GM12878 (cell line): ENCODE data around the gene E2F2. TPM values are rescaled to one million over a fixed set of nuclear protein-coding genes. Genes with fewer than 3 reads are reported as not detected.

Experiments used
- ATAC-seq: fragments of 200-7000 bp; cut with Tn5 transposase; 3 replicates; pipeline ENCODE4 v1.9.1; 2020; ENCODE audit warnings: mild to moderate bottlenecking, moderate library complexity
- BruUV-seq: library from RNA; stranded (reverse); fragments of 400-500 nt; replicated peaks from 2 replicates; lab custom pipeline; 2021; lab: Mats Ljungman, UMichigan
- CTCF ChIA-PET: fragments of 300-600 bp; sonication (Branson Sonifier 250); formaldehyde crosslinking; extraction: SDS; loops from one replicate; lab custom pipeline; 2021; ENCODE audit warnings: inconsistent platforms; lab: Yijun Ruan, JAX
- POLR2A ChIA-PET: fragments of 350-600 bp; formaldehyde crosslinking; extraction: SDS; loops from one replicate; lab custom pipeline; 2021; ENCODE audit warnings: inconsistent platforms; lab: Charles Lee
- RAD21 ChIA-PET: fragments of 300-600 bp; sonication (Branson Sonifier 250); formaldehyde crosslinking; loops from one replicate; lab custom pipeline; 2023; ENCODE audit warnings: antibody characterized with exemption; ENCODE audit not compliant: unreplicated experiment; lab: Charles Lee
- SMC1A ChIA-PET: fragments of 300-600 bp; sonication (Branson Sonifier 250); formaldehyde crosslinking; loops from one replicate; lab custom pipeline; 2023; ENCODE audit not compliant: unreplicated experiment, uncharacterized antibody; lab: Charles Lee
- DNase-seq: peaks from one replicate; pipeline ENCODE4 v3.0.0-alpha.2; 2011; ENCODE audit warnings: low read depth, low spot score
- FAIRE-seq: peaks from 3 replicates; lab custom pipeline; 2011; peaks lifted over from hg19 to GRCh38; lab: Jason Lieb, UNC
- H2AFZ ChIP-seq: 2 replicates; pipeline ENCODE4 v1.6.0; 2011; ENCODE audit warnings: low read depth, low read length, control low read depth; ENCODE audit not compliant: control insufficient read depth
- H3K27ac ChIP-seq: 2 replicates; pipeline ENCODE4 v1.5.1; 2011; ENCODE audit warnings: control low read depth; ENCODE audit not compliant: control insufficient read depth, insufficient read depth
- H3K27me3 ChIP-seq, 2 experiments: replicated peaks in 1 of 2; 2 replicates each; pipeline versions ENCODE4 v1.6.0 to v1.6.1; 2011; ENCODE audit warnings: low read length in 1 of 2; ENCODE audit not compliant: control insufficient read depth in 2 of 2, insufficient read depth in 2 of 2
- H3K36me3 ChIP-seq, 2 experiments: 2 replicates each; pipeline ENCODE4 v1.5.1; 2011; ENCODE audit warnings: low read length in 1 of 2; ENCODE audit not compliant: control insufficient read depth in 2 of 2, insufficient read depth in 2 of 2
- H3K4me1 ChIP-seq: 2 replicates; pipeline ENCODE4 v1.6.1; 2011; ENCODE audit warnings: mild to moderate bottlenecking, low read length, moderate library complexity, mixed read lengths; ENCODE audit not compliant: control insufficient read depth, insufficient read depth
- H3K4me2 ChIP-seq: 2 replicates; pipeline ENCODE4 v1.6.0; 2011; ENCODE audit warnings: control low read depth; ENCODE audit not compliant: control insufficient read depth, insufficient read depth
- H3K4me3 ChIP-seq: fragments of 200-600 bp; sonication (generic); 2 replicates; pipeline ENCODE4 v1.5.1; 2016
- H3K79me2 ChIP-seq: 2 replicates; pipeline ENCODE4 v1.6.0; 2011; ENCODE audit warnings: low read length; ENCODE audit not compliant: control insufficient read depth, insufficient read depth
- H3K9ac ChIP-seq: 2 replicates; pipeline ENCODE4 v1.8.0; 2011; ENCODE audit warnings: low read length, control low read depth, mixed read lengths; ENCODE audit not compliant: control insufficient read depth, insufficient read depth
- H3K9me3 ChIP-seq: replicated peaks from 3 replicates; pipeline ENCODE4 v1.5.1; 2011; ENCODE audit warnings: mild to moderate bottlenecking, low read length; ENCODE audit not compliant: control insufficient read depth, insufficient read depth
- H4K20me1 ChIP-seq: 2 replicates; pipeline ENCODE4 v1.6.0; 2011; ENCODE audit not compliant: control insufficient read depth, insufficient read depth
- JUND ChIP-seq: IDR thresholded peaks from 2 replicates; pipeline ENCODE4 v1.6.1; 2012; ENCODE audit warnings: low read depth, mild to moderate bottlenecking, low read length, improper control_type of control experiment, moderate library complexity
- NFYB ChIP-seq: IDR thresholded peaks from 2 replicates; pipeline ENCODE4 v1.6.1; 2011; ENCODE audit warnings: low read depth, mild to moderate bottlenecking, low read length, improper control_type of control experiment, moderate library complexity; ENCODE audit not compliant: insufficient read depth
- SPI1 ChIP-seq: IDR thresholded peaks from 2 replicates; pipeline ENCODE4 v1.6.1; 2011; ENCODE audit warnings: low read depth, mild to moderate bottlenecking, low read length, moderate library complexity, borderline replicate concordance; ENCODE audit not compliant: insufficient read depth
- SREBF1 ChIP-seq: IDR thresholded peaks from 2 replicates; pipeline ENCODE4 v1.6.1; 2012; ENCODE audit warnings: mild to moderate bottlenecking, low read length
- ZNF24 ChIP-seq: fragments of 450-650 bp; IDR thresholded peaks from 2 replicates; pipeline ENCODE4 v1.6.1; 2017; ENCODE audit warnings: antibody characterized with exemption, mild to moderate bottlenecking
- WGBS: methylation state at CpG from one replicate; pipeline ENCODE4 v1.1.6; 2016; ENCODE audit warnings: low lambda C conversion rate; ENCODE audit not compliant: insufficient replicate concordance, insufficient coverage; ENCODE audit errors: missing lambda C conversion rate; 5-methylcytosine and 5-hydroxymethylcytosine counted together
- in situ Hi-C: fragments of 300-500 bp; cut with MboI; formaldehyde crosslinking; loops from 9 replicates; pipeline ENCODE4 v1.14.3; 2018; ENCODE audit warnings: mixed read lengths
- intact Hi-C: fragments of 100-400 bp; cut with micrococcal nuclease; formaldehyde crosslinking; loops from one replicate; pipeline ENCODE4 v1.14.2; 2022; ENCODE audit not compliant: unreplicated experiment
- polyA plus RNA-seq, 11 experiments: library from polyadenylated mRNA; depleted of rRNA in 4 of 11; unstranded in 6 of 11; stranded (reverse) in 5 of 11; fragments of >200 nt; fragmentation: Nextera tagmentation in 4 of 11; fragmentation: Illumina TruSeq in 1 of 11; extraction: Ambion mirVana in 4 of 11; extraction: Trizol in 1 of 11; gene quantifications; 1 replicate in 1 of 11; 2 replicates in 10 of 11; pipeline versions ENCODE4 v1.2.1 to v1.2.3, GENCODE V29; 2011 to 2016; ENCODE audit warnings: inconsistent platforms in 2 of 11, missing spikeins in 2 of 11, low read depth in 1 of 11
- total RNA-seq, 4 experiments: library from RNA; depleted of rRNA in 3 of 4; stranded (reverse); fragments of >200 nt in 3 of 4; fragmentation: Illumina TruSeq in 1 of 4; extraction: Trizol in 1 of 4; gene quantifications; 2 replicates each; pipeline versions ENCODE4 v1.2.1 to v1.2.3, GENCODE V29; 2013 to 2021

Gene E2F2
- total and polyA plus RNA-seq, 10 of the 15 experiments (the other 5 are each of a cell fraction or from before 2014, with no cell fraction given) = 3.8 to 27.2 (median 14.6) TPM

GRCh38 chr1:23561813-23562100, 30.7 kb upstream of the E2F2 start:
- no peak for TF ChIP-seq JUND
- no peak for TF ChIP-seq SREBF1
- Histone ChIP-seq H3K9me3 (no peaks in the 10 kb centered on the region), H2AFZ (no peak overlapping the region), H3K4me1 (peaks cover 32% of the 10 kb centered on the region), H3K27ac (peak overlapping the region; percentile 32; the same call in 1 of the 2 replicates), H3K9ac (no peak overlapping the region), H3K36me3 (no peaks in the 10 kb centered on the region), H3K27me3 (no peaks in the 10 kb centered on the region), H4K20me1 (no peaks in the 10 kb centered on the region), H3K4me2 (no peak overlapping the region; the same call in 1 of the 2 replicates), H3K79me2 (peaks cover 19% of the 10 kb centered on the region), H3K4me3 (no peak overlapping the region)
- intact Hi-C loops (no loop called here), in situ Hi-C loops (no loop called here)
- 54% methylated on average over 2 of the region's 2 CpGs for WGBS
- no peak for FAIRE-seq
- SMC1A ChIA-PET = interaction anchor here (1.0 to 10.6 kb wide), 3 partner anchors 11 to 37 kb away, joined by 4 to 216 read pairs (median 34); no protein-coding TSS in a partner anchor
- no peak for DNase-seq
- CTCF ChIA-PET = interaction anchor here (0.8 to 24.4 kb wide), 2 partner anchors 17 to 71 kb away, joined by 4 to 959 read pairs; no protein-coding TSS in a partner anchor
- POLR2A ChIA-PET = interaction anchor here (0.6 to 6.5 kb wide), 5 partner anchors 12 to 73 kb away, joined by 3 to 188 read pairs (median 3); no protein-coding TSS in a partner anchor
- ATAC-seq = no peak
- BruUV-seq = no TSS peak
- RAD21 ChIA-PET = interaction anchor here (0.8 to 1.5 kb wide), 2 partner anchors 13 to 15 kb away, joined by 3 to 5 read pairs; no protein-coding TSS in a partner anchor

- POLR2A ChIA-PET = interaction anchor here (0.6 to 6.5 kb wide), 4 partner anchors 12 to 73 kb away, joined by 3 to 188 read pairs (median 4); no protein-coding TSS in a partner anchor
- Histone ChIP-seq H3K79me2 (peaks cover 19% of the 10 kb centered on the region), H3K27ac (no peak overlapping the region), H3K4me2 (no peak overlapping the region), H2AFZ (no peak overlapping the region), H3K9ac (no peak overlapping the region), H3K4me1 (peaks cover 34% of the 10 kb centered on the region), H3K9me3 (no peaks in the 10 kb centered on the region), H3K4me3 (no peak overlapping the region), H4K20me1 (no peaks in the 10 kb centered on the region), H3K27me3 (no peaks in the 10 kb centered on the region), H3K36me3 (no peaks in the 10 kb centered on the region)
- no peak for FAIRE-seq
- in situ Hi-C loops (no loop called here), intact Hi-C loops (no loop called here)
- SMC1A ChIA-PET = interaction anchor here (1.0 to 10.6 kb wide), 3 partner anchors 11 to 37 kb away, joined by 4 to 216 read pairs (median 34); no protein-coding TSS in a partner anchor
- WGBS = 77% methylated on average over 6 of the region's 6 CpGs
- ATAC-seq = no peak
- TF ChIP-seq ZNF24 = no peak
- no peak for TF ChIP-seq NFYB
- TF ChIP-seq SPI1 = no peak
- no peak for DNase-seq
- RAD21 ChIA-PET = interaction anchor here (0.8 to 1.5 kb wide), 2 partner anchors 13 to 16 kb away, joined by 3 to 5 read pairs; no protein-coding TSS in a partner anchor
- BruUV-seq = no TSS peak
- CTCF ChIA-PET = interaction anchor here (0.8 to 24.4 kb wide), 2 partner anchors 16 to 72 kb away, joined by 4 to 959 read pairs; no protein-coding TSS in a partner anchor
Measured at GRCh38 chr1:23561076-23561812, 30.2 kb upstream of the E2F2 start.
